ENCODE measurements around the gene ALG12.
A peak's percentile ranks its signal among the peaks of the same experiment; 100 is the strongest.

The ALG12 gene

DNA sequence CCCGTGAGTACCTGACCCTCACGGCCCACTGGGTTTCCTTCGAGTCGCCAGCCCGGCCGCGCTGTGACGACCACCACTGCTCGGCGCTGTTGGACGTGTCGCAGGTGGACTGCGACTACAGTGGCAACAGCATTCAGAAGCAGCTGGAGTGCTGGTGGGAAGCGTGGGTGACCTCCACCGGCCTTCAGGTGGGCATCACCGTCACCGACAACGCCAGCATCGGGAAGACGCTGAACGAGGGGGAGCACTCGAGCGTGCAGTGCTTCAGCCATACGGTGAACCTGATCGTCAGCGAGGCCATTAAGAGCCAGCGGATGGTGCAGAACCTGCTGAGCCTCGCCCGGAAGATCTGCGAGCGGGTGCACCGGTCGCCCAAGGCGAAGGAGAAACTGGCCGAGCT lies 32.4 kb downstream of the ALG12 start:
- H2BK12ac ChIP-seq (ENCODE audit: low read length): no peak overlapping the region
- WGBS, 2 donors (ENCODE audit: extremely low coverage in 2 of 2, insufficient read length in 2 of 2, insufficient replicate concordance in 1 of 2): no CpG with 5 or more reads among the region's 35 CpGs

DNA sequence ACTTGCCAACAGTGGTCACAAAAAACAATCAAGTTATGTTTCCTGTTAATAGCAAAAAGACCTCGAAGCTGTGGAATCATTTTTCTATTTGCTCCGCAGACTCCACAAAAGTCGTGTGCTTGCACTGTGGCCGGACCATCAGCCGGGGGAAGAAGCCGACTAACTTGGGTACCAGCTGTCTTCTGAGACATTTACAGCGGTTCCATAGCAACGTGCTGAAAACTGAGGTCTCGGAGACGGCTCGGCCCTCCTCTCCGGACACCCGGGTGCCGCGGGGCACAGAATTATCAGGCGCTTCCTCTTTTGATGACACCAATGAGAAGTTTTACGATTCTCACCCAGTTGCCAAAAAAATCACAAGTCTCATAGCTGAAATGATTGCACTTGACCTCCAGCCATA lies 33.0 kb downstream of the ALG12 start:
- no peak overlapping the region for H2AFZ ChIP-seq (ENCODE audit: low read length)
- H4K8ac ChIP-seq (ENCODE audit: low read depth, low read length): no peak overlapping the region
- peaks cover 45 to 74% of the 10 kb centered on the region in 2 donors for H3K9me3 ChIP-seq (replicated peaks in 1 of 2; ENCODE audit: control insufficient read depth in 2 of 2, insufficient read depth in 1 of 2, low read depth in 1 of 2, low read length in 2 of 2)
- H2BK12ac ChIP-seq (ENCODE audit: low read length): no peak overlapping the region
- H3K4me3 ChIP-seq (ENCODE audit: low read length in 2 of 2): no peak overlapping the region
- H3K27me3 ChIP-seq (ENCODE audit: control insufficient read depth in 3 of 3, insufficient read depth in 3 of 3, low read depth in 1 of 3, low read length in 3 of 3): peaks cover 0 to 1% (median 0%) of the 10 kb centered on the region in 3 experiments
- no peak overlapping the region for H3K4ac ChIP-seq (ENCODE audit: low read length)
- no CpG with 5 or more reads among the region's 17 CpGs for WGBS, 2 donors (ENCODE audit: extremely low coverage in 2 of 2, insufficient read length in 2 of 2, insufficient replicate concordance in 1 of 2)
- no peak overlapping the region for H3K27ac ChIP-seq (replicated peaks; ENCODE audit: low read length)
- H2BK5ac ChIP-seq (ENCODE audit: low read length): no peak overlapping the region
- H2BK120ac ChIP-seq (ENCODE audit: low read depth, low read length): no peak overlapping the region
- no peak overlapping the region for H2BK15ac ChIP-seq (ENCODE audit: low read length)
- no peak overlapping the region for H4K91ac ChIP-seq (ENCODE audit: low read depth, low read length, poor library complexity)
- H2AK5ac ChIP-seq (ENCODE audit: low read depth, low read length): no peak overlapping the region
- no peak overlapping the region for H3K18ac ChIP-seq (ENCODE audit: low read length)
- DNase-seq (ENCODE audit: low spot score): no peak
- H3K4me2 ChIP-seq (ENCODE audit: insufficient read depth, low read length, poor library complexity, severe bottlenecking): no peak overlapping the region
- peaks cover 55 to 88% of the 10 kb centered on the region in 2 donors for H3K36me3 ChIP-seq (replicated peaks in 1 of 2; ENCODE audit: control insufficient read depth in 2 of 2, insufficient read depth in 2 of 2, low read length in 2 of 2)
- H3K14ac ChIP-seq (ENCODE audit: low read length): no peak overlapping the region
- no peaks in the 10 kb centered on the region for H3K4me1 ChIP-seq (ENCODE audit: control insufficient read depth in 2 of 2, insufficient read depth in 1 of 2, low read depth in 1 of 2, low read length in 2 of 2)
- H3K79me1 ChIP-seq (ENCODE audit: low read depth, low read length): peaks cover 23% of the 10 kb centered on the region
- H3K23ac ChIP-seq (ENCODE audit: low read depth, low read length, poor library complexity): no peak overlapping the region
- no peak overlapping the region for H3K9ac ChIP-seq (ENCODE audit: low read depth, low read length, poor library complexity)

More for the DNA sequence above, 32.4 kb downstream of the ALG12 start:
- Histone ChIP-seq H3K4ac (ENCODE audit: low read length) (no peak overlapping the region), H4K91ac (ENCODE audit: low read depth, low read length, poor library complexity) (no peak overlapping the region), H2BK15ac (ENCODE audit: low read length) (no peak overlapping the region), H3K18ac (ENCODE audit: low read length) (no peak overlapping the region), H3K23ac (ENCODE audit: low read depth, low read length, poor library complexity) (no peak overlapping the region), H3K4me3 (ENCODE audit: low read length in 2 of 2) (peak overlapping the region in 1 of 2 donors; percentile 3), H2AFZ (ENCODE audit: low read length) (no peak overlapping the region), H4K8ac (ENCODE audit: low read depth, low read length) (no peak overlapping the region), H3K27ac (replicated peaks; ENCODE audit: low read length) (no peak overlapping the region), H3K9me3 (replicated peaks in 1 of 2; ENCODE audit: control insufficient read depth in 2 of 2, insufficient read depth in 1 of 2, low read depth in 1 of 2, low read length in 2 of 2) (peaks cover 44 to 80% of the 10 kb centered on the region in 2 donors), H3K36me3 (replicated peaks in 1 of 2; ENCODE audit: control insufficient read depth in 2 of 2, insufficient read depth in 2 of 2, low read length in 2 of 2) (peaks cover 56 to 93% of the 10 kb centered on the region in 2 donors), H2BK120ac (ENCODE audit: low read depth, low read length) (no peak overlapping the region), H3K79me1 (ENCODE audit: low read depth, low read length) (peaks cover 23% of the 10 kb centered on the region), H2AK5ac (ENCODE audit: low read depth, low read length) (peak overlapping the region; percentile 46), H2BK5ac (ENCODE audit: low read length) (peak overlapping the region; percentile 27), H3K14ac (ENCODE audit: low read length) (no peak overlapping the region), H3K4me2 (ENCODE audit: insufficient read depth, low read length, poor library complexity, severe bottlenecking) (no peak overlapping the region), H3K4me1 (ENCODE audit: control insufficient read depth in 2 of 2, insufficient read depth in 1 of 2, low read depth in 1 of 2, low read length in 2 of 2) (no peaks in the 10 kb centered on the region), H3K27me3 (ENCODE audit: control insufficient read depth in 3 of 3, insufficient read depth in 3 of 3, low read depth in 1 of 3, low read length in 3 of 3) (peaks cover 0 to 1% (median 0%) of the 10 kb centered on the region in 3 experiments), H3K9ac (ENCODE audit: low read depth, low read length, poor library complexity) (no peak overlapping the region)
- no peak for DNase-seq (ENCODE audit: low spot score)

DNA sequence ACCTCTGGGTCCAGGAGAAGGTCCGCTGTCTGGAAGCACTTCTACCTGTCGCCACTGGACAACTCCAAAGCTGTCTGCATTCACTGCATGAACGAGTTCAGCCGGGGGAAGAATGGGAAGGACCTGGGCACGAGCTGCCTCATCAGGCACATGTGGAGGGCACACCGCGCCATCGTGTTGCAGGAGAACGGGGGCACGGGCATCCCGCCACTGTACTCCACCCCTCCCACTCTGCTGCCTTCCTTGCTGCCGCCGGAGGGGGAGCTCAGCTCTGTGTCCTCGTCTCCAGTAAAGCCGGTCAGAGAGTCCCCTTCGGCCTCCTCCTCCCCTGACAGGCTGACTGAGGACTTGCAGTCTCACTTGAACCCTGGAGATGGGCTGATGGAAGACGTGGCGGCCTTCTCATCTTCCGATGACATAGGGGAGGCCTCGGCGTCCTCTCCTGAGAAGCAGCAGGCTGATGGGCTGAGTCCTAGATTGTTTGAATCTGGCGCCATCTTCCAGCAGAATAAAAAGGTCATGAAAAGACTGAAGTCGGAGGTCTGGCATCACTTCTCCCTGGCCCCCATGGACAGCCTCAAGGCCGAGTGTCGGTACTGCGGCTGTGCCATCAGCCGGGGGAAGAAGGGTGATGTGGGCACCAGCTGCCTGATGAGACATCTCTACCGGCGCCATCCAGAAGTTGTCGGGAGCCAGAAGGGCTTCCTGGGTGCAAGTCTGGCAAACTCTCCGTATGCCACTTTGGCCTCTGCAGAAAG lies 33.6 kb downstream of the ALG12 start:
- Histone ChIP-seq H2BK5ac (ENCODE audit: low read length) (no peak overlapping the region), H2AK5ac (ENCODE audit: low read depth, low read length) (no peak overlapping the region), H2BK15ac (ENCODE audit: low read length) (no peak overlapping the region), H2BK120ac (ENCODE audit: low read depth, low read length) (no peak overlapping the region), H3K27ac (replicated peaks; ENCODE audit: low read length) (no peak overlapping the region), H2BK12ac (ENCODE audit: low read length) (no peak overlapping the region), H3K4ac (ENCODE audit: low read length) (no peak overlapping the region), H3K4me1 (ENCODE audit: control insufficient read depth in 2 of 2, insufficient read depth in 1 of 2, low read depth in 1 of 2, low read length in 2 of 2) (no peaks in the 10 kb centered on the region), H3K27me3 (ENCODE audit: control insufficient read depth in 3 of 3, insufficient read depth in 3 of 3, low read depth in 1 of 3, low read length in 3 of 3) (peaks cover 0 to 1% (median 0%) of the 10 kb centered on the region in 3 experiments), H3K36me3 (replicated peaks in 1 of 2; ENCODE audit: control insufficient read depth in 2 of 2, insufficient read depth in 2 of 2, low read length in 2 of 2) (peaks cover 53 to 82% of the 10 kb centered on the region in 2 donors), H4K91ac (ENCODE audit: low read depth, low read length, poor library complexity) (no peak overlapping the region), H3K4me3 (ENCODE audit: low read length in 2 of 2) (peak overlapping the region in 1 of 2 donors; percentile 19), H3K4me2 (ENCODE audit: insufficient read depth, low read length, poor library complexity, severe bottlenecking) (no peak overlapping the region), H3K23ac (ENCODE audit: low read depth, low read length, poor library complexity) (peak overlapping the region; percentile 17), H2AFZ (ENCODE audit: low read length) (no peak overlapping the region), H3K9ac (ENCODE audit: low read depth, low read length, poor library complexity) (peak overlapping the region; percentile 12), H4K8ac (ENCODE audit: low read depth, low read length) (no peak overlapping the region), H3K79me1 (ENCODE audit: low read depth, low read length) (peaks cover 26% of the 10 kb centered on the region), H3K14ac (ENCODE audit: low read length) (no peak overlapping the region), H3K18ac (ENCODE audit: low read length) (no peak overlapping the region), H3K9me3 (replicated peaks in 1 of 2; ENCODE audit: control insufficient read depth in 2 of 2, insufficient read depth in 1 of 2, low read depth in 1 of 2, low read length in 2 of 2) (peaks cover 47 to 68% of the 10 kb centered on the region in 2 donors)
- WGBS, 2 donors (ENCODE audit: extremely low coverage in 2 of 2, insufficient read length in 2 of 2, insufficient replicate concordance in 1 of 2): no CpG with 5 or more reads among the region's 31 CpGs
- DNase-seq (ENCODE audit: low spot score): no peak

DNA sequence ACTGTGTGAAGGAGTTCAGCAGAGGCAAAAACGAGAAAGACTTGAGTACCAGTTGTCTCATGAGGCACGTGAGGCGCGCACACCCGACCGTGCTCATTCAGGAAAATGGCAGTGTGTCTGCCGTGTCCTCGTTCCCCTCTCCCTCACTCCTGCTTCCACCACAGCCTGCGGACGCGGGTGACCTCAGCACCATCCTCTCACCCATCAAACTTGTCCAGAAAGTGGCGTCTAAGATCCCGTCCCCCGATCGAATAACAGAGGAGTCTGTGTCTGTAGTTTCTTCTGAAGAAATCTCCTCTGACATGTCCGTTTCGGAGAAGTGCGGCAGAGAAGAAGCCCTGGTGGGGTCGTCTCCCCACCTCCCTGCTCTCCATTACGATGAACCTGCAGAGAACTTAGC lies 34.2 kb downstream of the ALG12 start:
- no CpG with 5 or more reads among the region's 20 CpGs for WGBS, 2 donors (ENCODE audit: extremely low coverage in 2 of 2, insufficient read length in 2 of 2, insufficient replicate concordance in 1 of 2)
- H3K9ac ChIP-seq (ENCODE audit: low read depth, low read length, poor library complexity): no peak overlapping the region
- H3K14ac ChIP-seq (ENCODE audit: low read length): no peak overlapping the region
- H3K4me1 ChIP-seq (ENCODE audit: control insufficient read depth in 2 of 2, insufficient read depth in 1 of 2, low read depth in 1 of 2, low read length in 2 of 2): no peaks in the 10 kb centered on the region
- peaks cover 41 to 66% of the 10 kb centered on the region in 2 donors for H3K9me3 ChIP-seq (replicated peaks in 1 of 2; ENCODE audit: control insufficient read depth in 2 of 2, insufficient read depth in 1 of 2, low read depth in 1 of 2, low read length in 2 of 2)
- H2BK120ac ChIP-seq (ENCODE audit: low read depth, low read length): no peak overlapping the region
- no peak overlapping the region for H2BK5ac ChIP-seq (ENCODE audit: low read length)
- peaks cover 28% of the 10 kb centered on the region for H3K79me1 ChIP-seq (ENCODE audit: low read depth, low read length)
- no peak overlapping the region for H3K27ac ChIP-seq (replicated peaks; ENCODE audit: low read length)
- no peak overlapping the region for H3K4ac ChIP-seq (ENCODE audit: low read length)
- no peak overlapping the region for H3K23ac ChIP-seq (ENCODE audit: low read depth, low read length, poor library complexity)
- H4K8ac ChIP-seq (ENCODE audit: low read depth, low read length): no peak overlapping the region
- H2BK15ac ChIP-seq (ENCODE audit: low read length): no peak overlapping the region
- H3K4me2 ChIP-seq (ENCODE audit: insufficient read depth, low read length, poor library complexity, severe bottlenecking): no peak overlapping the region
- DNase-seq (ENCODE audit: low spot score): no peak
- H4K91ac ChIP-seq (ENCODE audit: low read depth, low read length, poor library complexity): no peak overlapping the region
- peak overlapping the region in 1 of 2 donors; percentile 5 for H3K4me3 ChIP-seq (ENCODE audit: low read length in 2 of 2)
- peaks cover 0 to 1% (median 0%) of the 10 kb centered on the region in 3 experiments for H3K27me3 ChIP-seq (ENCODE audit: control insufficient read depth in 3 of 3, insufficient read depth in 3 of 3, low read depth in 1 of 3, low read length in 3 of 3)
- no peak overlapping the region for H3K18ac ChIP-seq (ENCODE audit: low read length)
- H2AK5ac ChIP-seq (ENCODE audit: low read depth, low read length): no peak overlapping the region
- peaks cover 49 to 76% of the 10 kb centered on the region in 2 donors for H3K36me3 ChIP-seq (replicated peaks in 1 of 2; ENCODE audit: control insufficient read depth in 2 of 2, insufficient read depth in 2 of 2, low read length in 2 of 2)
- no peak overlapping the region for H2BK12ac ChIP-seq (ENCODE audit: low read length)
- no peak overlapping the region for H2AFZ ChIP-seq (ENCODE audit: low read length)
